Endothelial cell of umbilical vein (primary cell): ENCODE measurements around the gene GLP1R. TPM values are rescaled to one million over a fixed set of nuclear protein-coding genes. Genes with fewer than 3 reads are reported as not detected.

ENCODE experiments used
- BruUV-seq: library from RNA; stranded (reverse); fragments of 400-500 nt; replicated peaks from 2 replicates; lab custom pipeline; 2021; lab: Mats Ljungman, UMichigan
- CTCF ChIA-PET: fragments of 300-600, 350-600 bp; sonication (Branson Sonifier 250); formaldehyde crosslinking; loops from one replicate; lab custom pipeline; 2021; ENCODE audit warnings: antibody characterized with exemption, inconsistent platforms; lab: Charles Lee
- POLR2A ChIA-PET: fragments of 300-600, 350-600 bp; sonication (Branson Sonifier 250); formaldehyde crosslinking; loops from one replicate; lab custom pipeline; 2021; ENCODE audit warnings: antibody characterized with exemption, inconsistent platforms; lab: Charles Lee
- DNase-seq: peaks from one replicate; pipeline ENCODE4 v3.0.0-alpha.2; 2011; ENCODE audit warnings: low read depth, low spot score
- FAIRE-seq: peaks from 2 replicates; lab custom pipeline; 2011; peaks lifted over from hg19 to GRCh38; lab: Jason Lieb, UNC
- H2AFZ ChIP-seq: 2 replicates; pipeline ENCODE4 v1.6.0; 2012; ENCODE audit warnings: low read depth, low read length, control low read depth, inconsistent platforms
- H3K27ac ChIP-seq: 2 replicates; pipeline ENCODE4 v1.5.1; 2011; ENCODE audit warnings: low read depth, mild to moderate bottlenecking, control low read depth, low read length, moderate library complexity; ENCODE audit not compliant: insufficient read depth
- H3K27me3 ChIP-seq, 2 experiments: 2 replicates each; pipeline versions ENCODE4 v1.6.0 to v1.6.1; 2011; ENCODE audit warnings: low read length in 2 of 2, mixed read lengths in 1 of 2; ENCODE audit not compliant: control insufficient read depth in 2 of 2, insufficient read depth in 2 of 2
- H3K36me3 ChIP-seq, 2 experiments: 2 replicates in 1 of 2; 3 replicates in 1 of 2; pipeline ENCODE4 v1.5.1; 2011; ENCODE audit warnings: low read length in 2 of 2, mild to moderate bottlenecking in 1 of 2, moderate library complexity in 1 of 2; ENCODE audit not compliant: control insufficient read depth in 2 of 2, insufficient read depth in 2 of 2; ENCODE audit errors: extremely low read depth in 1 of 2
- H3K4me1 ChIP-seq: 3 replicates; pipeline ENCODE4 v1.5.1; 2011; ENCODE audit warnings: mild to moderate bottlenecking, low read length; ENCODE audit not compliant: control insufficient read depth, insufficient read depth; ENCODE audit errors: extremely low read depth
- H3K4me2 ChIP-seq: 2 replicates; pipeline ENCODE4 v1.6.1; 2011; ENCODE audit warnings: low read length, control low read depth, mixed read lengths; ENCODE audit not compliant: insufficient read depth
- H3K4me3 ChIP-seq, 3 experiments: fragments of 200-600 bp in 1 of 3; sonication (generic), shearing (Covaris generic) in 1 of 3; replicated peaks in 1 of 3; 2 replicates each; pipeline ENCODE4 v1.5.1; 2011 to 2016; ENCODE audit warnings: control low read depth in 3 of 3, low read length in 3 of 3, mild to moderate bottlenecking in 2 of 3, inconsistent platforms in 1 of 3, low read depth in 1 of 3, moderate library complexity in 1 of 3; ENCODE audit not compliant: insufficient read depth in 1 of 3
- H3K79me2 ChIP-seq: 2 replicates; pipeline ENCODE4 v1.6.0; 2012; ENCODE audit warnings: low read length, inconsistent platforms; ENCODE audit not compliant: control insufficient read depth, insufficient read depth
- H3K9ac ChIP-seq: replicated peaks from 2 replicates; pipeline ENCODE3; 2011; ENCODE audit warnings: low read length, control low read depth; ENCODE audit not compliant: insufficient read depth; ENCODE audit errors: extremely low read depth
- H3K9me1 ChIP-seq: replicated peaks from 3 replicates; pipeline ENCODE4 v1.6.0; 2011; ENCODE audit warnings: mild to moderate bottlenecking, low read length; ENCODE audit not compliant: control insufficient read depth, insufficient read depth; ENCODE audit errors: extremely low read depth
- H3K9me3 ChIP-seq: replicated peaks from 2 replicates; pipeline ENCODE4 v1.5.1; 2012; ENCODE audit warnings: low read length, inconsistent platforms; ENCODE audit not compliant: control insufficient read depth, insufficient read depth
- H4K20me1 ChIP-seq: replicated peaks from 2 replicates; pipeline ENCODE3; 2011; ENCODE audit warnings: mild to moderate bottlenecking, low read length; ENCODE audit not compliant: control insufficient read depth, insufficient read depth; ENCODE audit errors: extremely low read depth
- EZH2 ChIP-seq: IDR thresholded peaks from 2 replicates; pipeline ENCODE4 v1.6.1; 2012; ENCODE audit warnings: borderline replicate concordance, low read depth, mild to moderate bottlenecking, moderate library complexity, low read length, inconsistent platforms; ENCODE audit not compliant: severe bottlenecking
- FOS ChIP-seq: IDR thresholded peaks from 2 replicates; pipeline ENCODE4 v1.6.1; 2011; ENCODE audit warnings: mild to moderate bottlenecking, low read length, moderate library complexity, borderline replicate concordance; ENCODE audit not compliant: insufficient read depth
- GATA2 ChIP-seq: IDR thresholded peaks from 2 replicates; pipeline ENCODE4 v1.7.0; 2011; ENCODE audit warnings: low read depth, mild to moderate bottlenecking, moderate library complexity, mixed read lengths, low read length; ENCODE audit not compliant: insufficient read length, insufficient read depth
- JUN ChIP-seq: IDR thresholded peaks from 2 replicates; pipeline ENCODE4 v1.6.1; 2011; ENCODE audit warnings: borderline replicate concordance, low read depth; ENCODE audit not compliant: insufficient read length, insufficient read depth
- MYC ChIP-seq: IDR thresholded peaks from one replicate; pipeline ENCODE4 v1.6.1; 2011; ENCODE audit warnings: mild to moderate bottlenecking, low read depth, low read length
- POLR2A ChIP-seq: IDR thresholded peaks from 2 replicates; pipeline ENCODE4 v1.6.1; 2012; ENCODE audit warnings: low read depth, mild to moderate bottlenecking, control low read depth, low read length
- POLR2AphosphoS5 ChIP-seq: IDR thresholded peaks from 2 replicates; pipeline ENCODE4 v1.6.1; 2012; ENCODE audit warnings: low read depth, mild to moderate bottlenecking, control low read depth, low read length, moderate library complexity; ENCODE audit not compliant: insufficient read depth
- dilution Hi-C: fragments of 300-500 bp; cut with MboI; formaldehyde crosslinking; loops from one replicate; pipeline ENCODE4 v1.15.0; 2019; ENCODE audit warnings: low sequenced_read_pairs; ENCODE audit not compliant: extremely low pct_ligation_motif_present
- intact Hi-C: fragments of 100-400 bp; cut with micrococcal nuclease; formaldehyde crosslinking; loops from one replicate; pipeline ENCODE4 v1.10.0; 2022
- polyA plus RNA-seq, 4 experiments: library from polyadenylated mRNA; depleted of rRNA in 3 of 4; stranded (reverse) in 3 of 4; unstranded in 1 of 4; fragments of >200 nt; gene quantifications; 2 replicates each; pipeline versions ENCODE4 v1.2.1 to v1.2.3, GENCODE V29; 2011 to 2012; ENCODE audit warnings: missing spikeins in 1 of 4
- total RNA-seq: library from RNA; stranded (reverse); gene quantifications from 2 replicates; pipeline ENCODE4 v1.2.3, GENCODE V29; 2021
- TF ChIP-seq, protein P1 (sequence below), 2 donors: IDR thresholded peaks; 1 replicate in 1 of 2; 2 replicates in 1 of 2; pipeline ENCODE4 v1.5.1; 2011; ENCODE audit warnings: low read length in 2 of 2, mild to moderate bottlenecking in 2 of 2, moderate library complexity in 2 of 2, control low read depth in 1 of 2, inconsistent platforms in 1 of 2, low read depth in 1 of 2; ENCODE audit not compliant: insufficient read depth in 1 of 2; ENCODE audit errors: extremely low read depth in 1 of 2
- TF ChIP-seq, protein P2 (sequence below): IDR thresholded peaks from 2 replicates; pipeline ENCODE4 v1.6.1; 2011; ENCODE audit not compliant: insufficient read depth, insufficient read length

The GLP1R gene
- total and polyA plus RNA-seq, 2 donors (not counting 3 experiments of a cell fraction or from before 2014, with no cell fraction given): not detected

DNA sequence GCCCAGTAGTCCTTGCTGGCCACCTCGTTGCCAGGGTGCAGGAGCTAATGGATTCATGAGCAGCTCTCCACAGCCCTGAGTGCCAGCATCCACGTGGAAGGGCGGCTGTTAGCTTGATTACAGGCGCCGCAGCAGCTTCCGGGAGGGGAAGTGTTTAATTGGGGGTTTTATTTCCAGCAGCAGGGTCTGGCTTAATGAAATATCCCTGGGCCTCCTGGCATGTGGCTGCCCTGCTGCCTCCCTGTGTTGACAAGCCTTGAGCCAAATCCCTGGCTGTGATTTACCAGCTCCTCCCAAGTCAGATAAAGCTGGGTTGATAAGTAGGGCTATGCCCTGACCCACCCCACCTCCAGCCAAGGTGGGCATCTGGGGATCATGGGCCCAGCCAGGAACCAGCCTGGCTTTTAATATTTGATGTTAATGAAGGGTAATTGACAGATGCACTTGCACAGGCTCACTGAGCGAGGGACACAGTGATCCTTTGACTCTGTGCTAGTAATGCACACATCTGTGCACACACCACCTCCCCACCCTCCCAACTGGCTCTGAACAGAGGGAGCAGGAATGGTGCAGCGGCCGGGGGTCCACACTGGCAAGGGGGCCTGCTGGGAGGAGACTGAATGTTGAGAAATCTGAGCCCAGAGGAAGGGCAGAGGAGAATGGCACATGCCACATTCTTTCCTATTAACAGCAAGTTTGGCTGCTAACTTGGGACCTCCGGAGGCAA, 13.6 kb downstream of the GLP1R start:
- no peak overlapping the region for H3K4me2 ChIP-seq
- ChIA-PET CTCF (interaction anchor here (2.0 kb wide), 1 partner anchor 11 kb away, joined by 6 read pairs; no protein-coding TSS in a partner anchor), POLR2A (no interaction called here)
- no peak overlapping the region for H3K9ac ChIP-seq
- no TSS peak for BruUV-seq
- H3K36me3 ChIP-seq: no peaks in the 10 kb centered on the region
- H3K9me3 ChIP-seq: no peaks in the 10 kb centered on the region
- FAIRE-seq: no peak
- no peak overlapping the region for H3K4me3 ChIP-seq
- H3K27ac ChIP-seq: no peak overlapping the region
- no peak overlapping the region for H2AFZ ChIP-seq
- no peaks in the 10 kb centered on the region for H4K20me1 ChIP-seq
- intact Hi-C loops: no loop called here
- H3K27me3 ChIP-seq: peaks cover 0 to 4% of the 10 kb centered on the region in 2 experiments
- H3K79me2 ChIP-seq: no peaks in the 10 kb centered on the region
- TF ChIP-seq, protein P1, sequence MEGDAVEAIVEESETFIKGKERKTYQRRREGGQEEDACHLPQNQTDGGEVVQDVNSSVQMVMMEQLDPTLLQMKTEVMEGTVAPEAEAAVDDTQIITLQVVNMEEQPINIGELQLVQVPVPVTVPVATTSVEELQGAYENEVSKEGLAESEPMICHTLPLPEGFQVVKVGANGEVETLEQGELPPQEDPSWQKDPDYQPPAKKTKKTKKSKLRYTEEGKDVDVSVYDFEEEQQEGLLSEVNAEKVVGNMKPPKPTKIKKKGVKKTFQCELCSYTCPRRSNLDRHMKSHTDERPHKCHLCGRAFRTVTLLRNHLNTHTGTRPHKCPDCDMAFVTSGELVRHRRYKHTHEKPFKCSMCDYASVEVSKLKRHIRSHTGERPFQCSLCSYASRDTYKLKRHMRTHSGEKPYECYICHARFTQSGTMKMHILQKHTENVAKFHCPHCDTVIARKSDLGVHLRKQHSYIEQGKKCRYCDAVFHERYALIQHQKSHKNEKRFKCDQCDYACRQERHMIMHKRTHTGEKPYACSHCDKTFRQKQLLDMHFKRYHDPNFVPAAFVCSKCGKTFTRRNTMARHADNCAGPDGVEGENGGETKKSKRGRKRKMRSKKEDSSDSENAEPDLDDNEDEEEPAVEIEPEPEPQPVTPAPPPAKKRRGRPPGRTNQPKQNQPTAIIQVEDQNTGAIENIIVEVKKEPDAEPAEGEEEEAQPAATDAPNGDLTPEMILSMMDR (IDR thresholded peaks at IDR 0.05; ENCODE audit: extremely low read depth in 1 of 2, insufficient read depth in 1 of 2, low read depth in 1 of 2, low read length in 2 of 2): no peak
- TF ChIP-seq POLR2A: no peak
- no peak for TF ChIP-seq POLR2AphosphoS5
- TF ChIP-seq GATA2: no peak
- no peak for TF ChIP-seq MYC
- TF ChIP-seq, protein P2, sequence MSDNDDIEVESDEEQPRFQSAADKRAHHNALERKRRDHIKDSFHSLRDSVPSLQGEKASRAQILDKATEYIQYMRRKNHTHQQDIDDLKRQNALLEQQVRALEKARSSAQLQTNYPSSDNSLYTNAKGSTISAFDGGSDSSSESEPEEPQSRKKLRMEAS: no peak
- no peak for TF ChIP-seq EZH2
- no peak for TF ChIP-seq JUN
- TF ChIP-seq FOS: no peak
- H3K9me1 ChIP-seq: no peaks in the 10 kb centered on the region
- H3K4me1 ChIP-seq: no peaks in the 10 kb centered on the region
- dilution Hi-C loops: no loop called here
- DNase-seq: no peak
